GM19438 (cell line): ENCODE results near the gene ITPR1.
"Not testable (repeated sequence)": the region's sequence is repeated elsewhere in the genome, so short reads cannot be mapped to it uniquely, and the experiment has no call there.

ENCODE experiments used
- ATAC-seq: cut with Tn5 transposase; IDR thresholded peaks from one replicate; pipeline ENCODE4 v1.9.1; 2021; ENCODE audit warnings: low read depth; ENCODE audit not compliant: unreplicated experiment

ITPR1 gene

DNA sequence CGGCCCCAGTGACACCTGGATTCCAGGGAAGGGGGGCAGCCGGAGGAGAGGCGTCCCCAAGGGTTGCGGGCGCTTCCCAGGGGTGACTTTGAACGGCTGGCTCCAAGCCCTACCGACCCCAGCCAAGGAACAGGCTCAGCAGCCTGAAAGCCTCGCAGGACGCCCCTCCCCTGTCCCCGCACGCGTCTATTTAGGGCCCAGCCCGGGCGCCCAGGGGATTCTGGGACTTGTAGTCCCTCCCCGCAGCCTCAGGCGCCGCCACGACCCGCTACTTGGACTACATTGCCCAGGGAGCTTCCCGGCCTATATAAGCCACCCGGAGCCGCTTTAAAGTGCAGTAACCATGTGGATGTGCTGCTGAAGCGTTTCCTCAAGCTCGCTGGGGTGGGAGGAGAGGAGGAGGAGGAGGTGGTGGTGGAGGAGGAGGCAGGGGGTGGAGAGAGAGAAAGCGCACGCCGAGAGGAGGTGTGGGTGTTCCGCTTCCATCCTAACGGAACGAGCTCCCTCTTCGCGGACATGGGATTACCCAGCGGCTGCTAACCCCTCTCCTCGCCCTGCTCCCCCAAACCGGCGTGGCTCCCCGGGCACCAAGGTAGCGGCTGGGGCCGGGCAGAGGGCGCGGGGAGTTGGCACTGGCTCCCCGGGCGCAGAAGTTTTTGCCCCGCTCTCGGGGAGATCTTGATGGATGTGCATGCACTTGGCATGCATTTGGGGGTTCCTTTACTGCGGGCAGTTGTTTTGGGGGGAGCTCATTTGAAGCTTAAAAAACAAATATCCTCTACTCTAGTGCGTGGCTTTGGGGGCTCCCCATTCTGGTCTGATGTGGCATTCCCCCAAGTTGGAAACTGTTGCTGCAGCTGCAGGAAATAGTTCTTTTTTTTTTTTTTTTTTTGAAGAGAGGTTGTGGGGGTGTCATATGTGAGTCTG lies at the start of gene ITPR1:
TSS of gene ITPR1 (plus strand) at position 335 of the 927 bp plus-strand sequence. CDS start 23,144 bp downstream, outside the sequence.
- peak; percentile 88 for ATAC-seq

DNA sequence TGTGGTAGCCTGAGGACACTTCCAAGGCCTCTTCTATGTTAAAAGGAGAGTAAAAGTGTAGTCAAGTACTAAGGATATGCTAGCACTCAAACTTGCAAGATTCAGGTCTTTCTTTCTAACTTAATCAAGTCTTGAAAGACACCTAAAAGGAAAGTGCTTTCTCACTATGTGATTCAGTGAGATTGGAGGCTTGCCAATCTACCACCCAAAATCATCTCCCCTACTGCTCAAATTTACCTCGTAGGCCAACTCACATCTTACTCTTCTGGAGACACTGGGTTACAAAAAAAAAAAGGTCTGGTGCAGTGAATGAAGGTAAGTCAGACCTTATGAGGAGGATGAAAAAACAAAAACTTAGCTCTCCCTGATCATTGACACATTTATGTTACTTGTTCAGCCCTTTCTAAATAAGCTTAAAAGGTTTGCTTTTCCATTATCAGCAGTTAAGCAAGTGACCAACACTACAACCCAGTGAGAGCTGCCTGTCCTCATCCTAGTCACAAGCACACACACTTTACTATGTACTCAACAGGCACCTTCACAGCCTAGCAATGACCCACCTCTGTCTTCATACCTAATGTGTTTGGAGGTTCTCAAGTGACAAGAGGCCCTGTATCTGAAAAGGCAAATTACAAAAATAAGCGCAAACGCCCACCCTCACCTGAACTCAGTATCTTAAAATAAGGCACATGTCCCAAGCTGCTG lies 45.7 kb upstream of the ITPR1 start:
- no peak for ATAC-seq

DNA sequence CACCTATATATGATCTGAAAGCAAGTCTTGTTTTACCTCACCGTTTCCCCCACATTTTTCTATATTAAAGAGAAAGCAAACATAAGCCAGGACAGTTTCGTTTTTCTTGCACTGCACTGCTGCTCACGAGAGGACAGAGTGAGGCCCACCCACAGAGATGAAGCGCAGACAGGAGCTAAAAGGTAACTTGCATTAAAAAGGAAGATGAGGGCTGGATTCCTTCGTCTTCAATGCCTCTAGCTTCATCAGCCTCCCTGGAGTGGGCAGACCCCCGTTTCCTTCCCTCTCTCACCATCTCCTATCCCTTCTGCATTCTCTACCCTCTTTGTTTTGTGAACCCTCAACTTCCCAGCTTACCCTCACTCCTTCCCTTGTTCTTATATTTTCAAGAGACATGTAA lies 45.0 kb upstream of the ITPR1 start:
- ATAC-seq = no peak

DNA sequence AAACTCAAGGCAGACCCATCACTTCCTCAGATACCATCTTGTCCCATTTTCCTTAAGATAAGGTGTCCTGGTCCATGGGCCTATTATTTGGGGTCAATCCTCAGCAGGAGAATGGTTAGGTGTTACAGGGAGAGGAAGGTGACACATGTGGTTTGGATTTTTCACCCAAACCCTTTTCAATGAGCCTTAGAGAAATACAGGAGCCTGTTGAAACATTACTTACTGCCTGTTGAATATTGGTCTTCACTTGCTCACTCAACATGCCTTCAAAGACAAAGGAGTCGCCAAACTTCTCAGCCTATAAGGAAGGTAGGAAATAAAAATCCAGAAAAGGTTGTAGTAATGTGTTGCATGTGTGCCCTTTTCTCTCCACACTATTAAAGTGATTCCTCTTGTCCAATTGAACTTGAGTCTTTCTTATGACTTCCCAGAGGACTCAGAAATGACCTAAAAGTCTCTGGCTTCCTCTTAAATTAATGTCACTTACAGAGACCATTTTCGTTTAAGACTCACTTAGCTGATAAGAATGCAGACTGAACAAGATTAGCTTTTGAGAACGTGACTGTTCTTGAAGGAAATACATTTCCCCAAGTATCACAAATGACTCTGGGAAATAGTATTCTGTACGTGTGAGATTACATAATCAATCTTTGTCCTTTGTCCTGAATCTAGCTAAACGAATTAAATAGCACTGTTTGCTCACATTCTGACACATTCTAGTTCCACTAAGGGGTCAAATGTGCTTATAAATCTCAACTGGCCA lies 43.9 kb upstream of the ITPR1 start:
- ATAC-seq = no peak

DNA sequence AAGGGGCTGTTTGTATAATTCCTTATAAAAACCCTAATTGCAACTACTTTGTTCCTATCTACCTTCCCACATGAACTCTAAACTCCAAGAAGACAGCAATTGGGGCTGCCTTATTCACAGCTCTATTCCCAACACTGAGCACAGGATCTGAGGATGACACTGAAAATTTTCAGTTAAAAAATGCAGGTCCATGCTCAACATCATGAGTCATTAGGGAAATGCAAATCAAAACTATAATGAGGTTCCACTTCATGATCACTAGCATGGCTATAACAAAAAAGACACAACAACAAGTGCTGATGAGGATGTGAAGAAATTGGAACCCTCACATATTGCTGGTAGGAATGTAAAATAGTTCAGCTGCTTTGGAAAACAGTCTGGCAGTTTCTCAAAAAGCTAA lies 39.0 kb upstream of the ITPR1 start:
- ATAC-seq = no peak

DNA sequence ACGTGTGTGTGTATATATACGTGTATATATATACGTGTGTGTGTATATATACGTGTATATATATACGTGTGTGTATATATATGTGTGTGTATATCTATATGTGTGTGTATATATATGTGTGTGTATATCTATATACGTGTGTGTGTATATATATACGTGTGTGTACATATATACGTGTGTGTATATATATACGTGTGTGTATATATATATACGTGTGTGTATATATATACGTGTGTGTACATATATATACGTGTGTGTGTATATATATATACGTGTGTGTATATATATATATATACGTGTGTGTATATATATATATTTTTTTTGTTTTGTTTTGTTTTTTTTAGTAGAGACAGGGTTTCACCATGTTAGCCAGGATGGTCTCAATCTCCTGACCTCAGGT lies 36.4 kb upstream of the ITPR1 start:
- not testable (repeated sequence) for ATAC-seq

DNA sequence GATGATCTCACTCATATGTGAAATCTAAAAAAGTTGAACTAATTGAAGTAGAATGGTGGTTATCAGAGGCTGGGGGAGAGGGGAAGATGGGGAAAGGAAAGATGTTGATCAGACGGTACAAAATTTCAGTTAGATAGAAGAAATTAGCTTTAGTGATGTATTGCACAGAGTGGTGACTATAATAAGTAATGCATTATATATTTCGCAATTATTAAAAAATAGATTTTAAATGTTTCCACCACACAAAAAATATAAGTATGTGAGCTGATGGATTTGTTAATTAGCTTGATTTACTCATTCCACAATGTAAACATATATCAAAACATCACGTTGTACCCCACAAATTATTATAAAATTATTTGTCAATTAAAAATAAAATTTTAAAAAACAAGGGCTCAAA lies 34.2 kb upstream of the ITPR1 start:
- no peak for ATAC-seq

DNA sequence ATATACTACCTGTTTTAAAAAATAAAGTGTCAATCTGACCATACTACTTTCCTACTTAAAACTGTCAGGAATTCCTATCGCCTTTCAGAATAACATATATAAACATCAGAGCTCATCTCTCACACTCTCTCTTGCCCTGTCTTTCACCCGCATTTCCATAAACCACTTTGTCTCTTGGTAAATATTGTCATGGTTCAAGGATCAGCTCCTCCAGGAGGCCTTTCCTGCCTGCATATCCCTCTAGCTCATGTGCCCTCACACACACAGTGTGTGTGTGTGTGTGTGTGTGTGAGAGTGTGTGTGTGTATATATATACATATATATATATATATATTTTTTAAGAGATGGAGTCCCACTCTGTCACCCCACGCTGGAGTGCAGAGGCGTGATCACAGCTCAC lies 32.8 kb upstream of the ITPR1 start:
- ATAC-seq = no peak

DNA sequence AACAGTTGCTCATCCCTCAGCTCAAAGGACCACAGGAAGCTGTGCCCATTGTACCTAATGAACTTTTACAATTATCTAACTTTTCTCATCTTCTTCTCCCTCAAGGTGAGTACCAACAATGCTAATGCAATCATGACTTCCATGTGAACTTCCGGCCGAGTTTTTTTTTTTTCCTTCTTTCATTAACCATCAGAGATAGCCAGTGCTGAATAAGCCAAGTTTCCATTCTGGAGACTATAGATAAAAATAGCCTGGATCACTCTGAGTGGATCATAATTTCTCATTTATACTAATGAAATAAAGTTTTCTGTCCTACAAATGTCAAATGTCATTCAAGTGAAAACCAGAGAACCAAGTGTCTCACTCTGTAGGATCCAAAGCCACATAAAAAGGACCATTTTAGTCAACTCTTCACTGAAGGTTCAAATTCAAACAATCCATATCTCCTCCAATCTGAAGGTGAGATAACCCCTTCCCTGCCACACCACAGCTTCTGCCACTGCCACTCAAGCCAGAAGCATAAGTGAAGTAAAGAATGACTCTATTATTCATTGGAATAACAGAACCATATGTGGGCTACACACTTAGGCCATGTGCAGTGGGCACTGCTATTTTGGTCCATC lies 31.6 kb upstream of the ITPR1 start:
- ATAC-seq = no peak

DNA sequence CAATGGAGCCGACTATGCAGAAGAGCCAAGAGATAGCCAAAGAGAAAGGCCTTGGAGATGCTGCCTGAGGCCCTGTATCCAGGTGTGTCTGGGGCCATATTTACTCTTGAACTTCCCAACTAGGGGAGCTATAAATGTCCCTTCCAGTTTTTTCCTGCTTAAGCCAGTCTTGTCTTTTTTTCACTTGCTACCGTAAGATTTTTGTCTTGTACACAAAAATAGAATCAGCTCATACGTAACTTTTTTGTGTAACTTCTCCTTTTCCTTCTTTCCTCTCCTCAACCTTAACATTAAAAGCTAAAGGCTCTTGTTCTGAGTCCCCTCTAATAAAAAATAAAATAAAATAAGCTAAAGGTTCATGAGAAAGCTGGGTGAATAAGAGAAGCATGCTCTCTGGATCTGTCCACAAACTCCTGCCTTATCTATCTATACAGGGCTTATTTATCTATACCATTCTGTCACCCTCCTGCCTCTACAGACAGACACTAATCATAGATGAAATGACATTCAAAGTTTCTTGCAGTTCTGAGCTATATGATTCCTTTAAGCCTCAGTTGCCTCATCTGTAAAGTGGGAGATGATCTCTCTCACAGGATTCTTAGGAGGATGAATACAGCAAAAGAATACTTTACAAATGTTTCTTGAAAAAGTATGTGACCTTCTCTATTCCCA lies 30.6 kb upstream of the ITPR1 start:
- ATAC-seq = no peak

DNA sequence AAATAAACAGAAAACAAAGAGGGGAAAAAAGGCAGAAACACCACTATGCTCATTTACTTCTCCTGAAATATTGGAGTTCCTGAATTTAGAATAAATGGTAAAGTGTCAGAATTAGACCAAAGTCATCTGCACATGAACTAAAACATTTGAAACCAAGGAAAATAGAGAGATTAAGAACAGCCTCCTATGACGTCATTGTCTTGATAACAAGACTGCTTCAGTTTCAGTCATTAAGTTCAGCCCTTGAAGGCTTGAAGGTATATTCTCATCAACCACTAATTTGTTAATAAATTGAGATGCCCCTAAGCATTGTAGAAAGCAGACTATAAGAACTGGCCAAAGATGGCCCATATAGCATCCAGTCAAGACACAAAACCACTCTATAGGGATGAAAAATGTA lies 28.6 kb upstream of the ITPR1 start:
- no peak for ATAC-seq

DNA sequence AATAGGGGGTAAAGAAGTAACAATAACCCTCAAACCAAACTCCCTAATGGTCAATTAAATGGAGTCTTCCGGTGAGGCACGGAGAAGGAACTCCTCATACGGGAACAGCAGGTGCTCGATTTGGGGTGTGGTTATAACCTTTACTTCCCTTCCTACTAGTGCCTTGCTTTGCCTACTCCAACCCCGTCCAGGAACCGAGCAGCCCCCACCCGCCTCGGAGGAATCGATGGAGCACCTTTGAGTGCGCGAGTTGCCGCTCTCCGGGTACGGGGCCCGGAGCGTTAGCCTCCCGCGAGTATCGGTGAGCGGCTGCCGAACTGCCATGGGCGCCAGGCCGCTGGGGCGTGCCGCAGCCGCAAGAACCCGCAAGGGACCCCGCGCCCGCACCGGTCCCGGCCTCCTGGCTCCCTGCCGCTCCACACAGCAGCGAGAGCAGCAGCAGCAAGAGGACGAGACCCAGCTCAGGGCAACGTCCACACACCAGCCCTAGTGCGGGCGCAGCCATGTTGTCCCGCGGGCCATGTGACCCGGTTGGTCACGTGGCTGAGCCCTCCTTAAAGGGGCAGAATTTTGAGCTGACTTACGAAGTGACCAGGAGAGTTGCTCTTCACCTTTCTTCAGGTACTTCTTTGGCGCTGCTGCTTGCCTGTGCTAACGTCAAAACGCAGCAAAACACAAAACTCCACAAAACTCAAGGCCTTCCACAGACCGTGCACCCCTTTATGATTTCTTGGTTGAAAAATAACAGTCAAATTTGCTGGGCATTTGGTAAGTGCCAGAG lies 26.2 kb upstream of the ITPR1 start, which contains the start of gene SUMF1:
TSS of gene SUMF1 (minus strand) at position 529 of the 781 bp plus-strand sequence. CDS start at position 505, 24 bp downstream.
- peak; percentile 99 for ATAC-seq

DNA sequence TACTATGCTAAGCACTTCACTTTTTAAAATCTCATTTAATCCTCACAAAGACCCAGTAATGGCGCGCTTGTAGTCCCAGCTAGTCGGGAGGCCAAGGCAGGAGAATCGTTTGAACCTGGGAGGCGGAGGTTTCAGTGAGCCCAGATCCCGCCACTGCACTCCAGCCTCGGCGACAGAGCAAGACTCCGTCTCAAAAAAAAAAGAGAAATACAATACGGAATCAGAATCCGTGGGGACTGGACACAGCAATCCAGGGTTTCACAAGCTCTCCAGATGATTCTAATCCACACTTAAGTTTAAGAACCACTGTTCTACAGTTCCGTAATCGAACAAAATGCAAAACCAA lies 25.7 kb upstream of the ITPR1 start:
- no peak for ATAC-seq

DNA sequence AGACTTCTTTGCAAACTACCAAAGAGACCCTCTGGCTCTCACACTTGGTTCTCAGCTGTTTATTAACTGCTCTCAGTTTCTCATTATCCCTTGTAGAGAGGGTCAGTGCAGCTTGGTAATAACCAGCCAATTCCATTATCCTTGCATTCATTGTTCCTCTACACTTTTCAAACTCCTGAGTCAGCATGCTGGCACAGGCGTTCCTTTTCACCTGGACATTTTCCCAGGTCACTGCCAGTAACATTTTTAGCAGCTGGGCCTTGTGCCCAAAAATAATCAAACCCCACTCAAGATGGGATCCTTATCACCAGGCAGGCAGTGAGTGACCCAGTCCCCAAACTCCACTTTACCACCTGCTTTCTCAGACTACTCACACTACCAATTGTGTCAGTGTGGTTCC lies 21.2 kb upstream of the ITPR1 start:
- no peak for ATAC-seq

DNA sequence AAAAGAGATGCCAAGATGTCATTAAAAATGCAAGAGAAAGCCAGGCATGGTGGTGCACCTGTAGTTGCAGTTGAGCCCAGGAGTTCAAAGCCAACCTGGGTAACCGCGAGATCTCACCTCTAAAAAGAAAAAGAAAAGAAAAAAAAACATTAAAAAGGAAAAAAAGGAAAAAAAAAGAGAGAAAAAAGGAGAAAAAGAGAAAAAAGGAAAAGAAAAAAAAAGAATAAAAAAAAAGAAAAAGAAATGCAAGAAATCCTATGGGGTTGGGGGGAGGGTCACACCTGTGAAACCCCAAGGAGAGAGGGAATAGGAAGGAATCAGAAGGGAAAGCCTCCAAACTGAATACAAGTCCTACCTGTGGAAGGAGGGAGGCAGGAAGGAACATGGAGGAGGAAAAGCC lies 20.8 kb upstream of the ITPR1 start:
- no peak for ATAC-seq

DNA sequence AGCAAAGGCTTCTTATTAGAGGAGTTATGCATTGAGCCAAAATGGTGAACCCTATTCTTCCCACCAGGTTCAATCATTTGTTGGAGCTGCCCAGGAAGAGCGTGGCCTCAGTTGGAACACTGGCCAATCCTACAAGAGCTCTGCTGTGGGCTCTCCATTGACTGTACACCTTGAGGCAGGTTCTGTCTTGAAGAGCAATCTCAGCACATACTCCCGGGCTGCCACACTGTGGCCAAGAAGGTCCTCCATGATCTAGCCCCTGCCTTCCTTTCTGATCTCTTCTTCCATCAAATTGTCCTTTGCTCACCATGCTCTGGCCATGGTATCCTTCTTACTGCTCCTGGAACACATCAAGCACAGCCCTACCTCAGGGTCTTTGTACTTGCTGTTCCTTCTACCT lies 20.4 kb upstream of the ITPR1 start:
- no peak for ATAC-seq

DNA sequence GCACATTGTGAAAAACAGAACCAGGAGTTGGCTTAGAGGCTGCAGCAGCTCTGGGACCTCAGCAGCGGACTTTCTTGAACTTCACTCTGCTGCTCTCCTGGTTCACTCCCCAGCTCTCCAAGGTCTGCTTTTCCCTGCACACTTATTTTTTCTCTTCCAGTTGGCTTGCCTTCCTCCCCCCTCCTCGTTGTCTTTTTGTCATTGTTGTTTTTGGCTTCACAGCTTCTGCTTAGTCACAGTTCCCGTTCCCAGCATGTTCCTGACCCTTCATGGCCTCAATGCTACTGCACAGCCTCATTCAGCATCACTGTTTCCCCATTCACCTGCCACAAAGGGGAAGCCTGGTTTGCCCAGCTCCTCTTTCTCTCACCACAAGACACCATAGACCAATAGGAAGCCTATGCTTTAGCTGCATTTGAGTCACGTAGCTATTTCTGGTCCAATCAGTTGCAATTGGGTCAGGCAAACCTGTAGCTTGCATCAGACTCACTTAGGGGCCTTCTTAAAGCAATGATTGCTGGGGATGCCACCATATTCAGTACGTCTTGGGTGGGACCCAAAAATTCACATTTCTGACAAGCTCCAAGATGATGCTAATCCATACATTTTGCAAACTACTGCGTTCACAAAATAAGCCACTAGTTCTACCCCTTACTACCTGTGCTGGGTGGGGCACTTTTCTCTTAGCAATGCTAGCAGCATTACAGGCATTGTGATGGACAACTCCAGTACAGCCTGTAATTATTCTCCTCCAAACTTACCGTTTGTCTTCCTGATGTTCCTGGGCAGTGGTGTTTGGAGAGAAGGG lies 18.3 kb upstream of the ITPR1 start:
- ATAC-seq = no peak

DNA sequence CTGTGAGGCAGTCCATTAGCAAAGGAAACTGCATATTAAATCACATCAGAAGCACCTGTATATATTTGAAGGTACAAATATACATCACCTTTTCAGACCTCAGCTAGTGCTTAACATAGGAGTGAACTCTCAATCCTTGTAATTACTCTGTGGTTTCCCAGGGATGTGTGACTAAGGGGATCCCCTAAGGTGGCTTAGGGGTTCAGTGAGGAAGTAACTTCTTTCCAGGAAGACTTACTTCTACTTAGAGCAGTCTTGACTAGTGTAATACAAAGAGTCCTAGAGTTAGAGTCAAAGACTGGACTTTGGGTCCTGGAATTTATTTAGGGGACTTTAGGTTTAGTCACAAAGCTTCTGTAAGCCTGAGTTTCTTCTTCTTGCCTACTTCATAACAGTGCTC lies 17.3 kb upstream of the ITPR1 start:
- ATAC-seq = no peak

DNA sequence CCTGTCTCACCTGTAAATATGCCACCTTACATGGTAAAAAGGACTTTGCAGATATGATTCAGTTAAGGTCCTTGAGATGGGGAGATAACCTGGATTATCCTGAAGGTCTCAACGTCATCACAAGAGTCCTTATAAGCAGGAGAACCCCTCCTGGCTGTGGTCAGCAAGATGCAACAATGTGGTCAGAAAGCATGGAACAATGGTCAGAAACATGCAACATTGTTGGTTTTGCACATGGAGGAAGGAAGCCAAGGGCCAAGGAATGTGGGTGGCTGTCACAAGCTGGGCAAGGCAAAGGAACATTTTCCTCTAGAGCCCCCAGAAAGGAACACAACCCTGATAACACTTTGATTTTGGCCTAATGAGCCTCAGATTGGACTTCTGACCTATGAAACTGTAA lies 16.7 kb upstream of the ITPR1 start:
- ATAC-seq = no peak
